WTC11 (cell line): ENCODE measurements around the gene SLC35A3. TPM values are rescaled to one million over a fixed set of nuclear protein-coding genes. Genes with fewer than 3 reads are reported as not detected.
A peak's percentile ranks its signal among the peaks of the same experiment; 100 is the strongest.

Experiments
- ATAC-seq: fragments of 200-7000 bp; cut with Tn5 transposase; 2 replicates; pipeline ENCODE4 v1.10.0; 2021; ENCODE audit warnings: mild to moderate bottlenecking, moderate library complexity
- CTCF ChIA-PET: fragments of 300-600 bp; sonication (Branson Sonifier 250); formaldehyde crosslinking; loops from one replicate; lab custom pipeline; 2021; ENCODE audit warnings: antibody characterized with exemption; lab: Charles Lee
- POLR2A ChIA-PET: fragments of 350-600 bp; sonication (Branson Sonifier 250); formaldehyde crosslinking; loops from one replicate; lab custom pipeline; 2021; ENCODE audit warnings: antibody characterized with exemption; lab: Charles Lee
- DNase-seq: peaks from one replicate; pipeline ENCODE4 v3.0.0; 2021; ENCODE audit warnings: low spot score
- H3K27ac Mint-ChIP-seq: 2 replicates; pipeline ENCODE4 v1.8.0; 2021; ENCODE audit warnings: mixed read lengths
- H3K27me3 Mint-ChIP-seq: 2 replicates; pipeline ENCODE4 v1.8.0; 2021; ENCODE audit warnings: low read depth, mild to moderate bottlenecking, moderate library complexity, mixed read lengths
- H3K36me3 Mint-ChIP-seq: 2 replicates; pipeline ENCODE4 v1.8.0; 2021; ENCODE audit warnings: mixed read lengths
- H3K4me1 Mint-ChIP-seq: 2 replicates; pipeline ENCODE4 v1.8.0; 2022; ENCODE audit warnings: mixed read lengths
- H3K4me3 Mint-ChIP-seq: 2 replicates; pipeline ENCODE4 v1.8.0; 2021; ENCODE audit warnings: mild to moderate bottlenecking, moderate library complexity, mixed read lengths
- H3K9me3 Mint-ChIP-seq: 2 replicates; pipeline ENCODE4 v1.8.0; 2021; ENCODE audit warnings: mixed read lengths
- AFF4 ChIP-seq: sonication (generic); formaldehyde crosslinking; IDR thresholded peaks from 2 replicates; pipeline ENCODE4 v1.8.1; 2023; ENCODE audit warnings: mild to moderate bottlenecking, missing genetic modification reagents, borderline replicate concordance
- ATF6 ChIP-seq: sonication (generic); formaldehyde crosslinking; IDR thresholded peaks from 2 replicates; pipeline ENCODE4 v1.8.1; 2023; ENCODE audit warnings: mild to moderate bottlenecking, missing genetic modification reagents
- CREM ChIP-seq: sonication (generic); formaldehyde crosslinking; IDR thresholded peaks from 2 replicates; pipeline ENCODE4 v1.8.1; 2022; ENCODE audit warnings: mild to moderate bottlenecking, missing genetic modification reagents, moderate library complexity
- ESRRA ChIP-seq: sonication (generic); formaldehyde crosslinking; IDR thresholded peaks from 2 replicates; pipeline ENCODE4 v1.8.1; 2022; ENCODE audit warnings: mild to moderate bottlenecking, missing genetic modification reagents, borderline replicate concordance
- ETV6 ChIP-seq: sonication (generic); formaldehyde crosslinking; IDR thresholded peaks from 2 replicates; pipeline ENCODE4 v1.8.1; 2022; ENCODE audit warnings: mild to moderate bottlenecking, missing genetic modification reagents
- FOXP1 ChIP-seq: sonication (generic); formaldehyde crosslinking; IDR thresholded peaks from 2 replicates; pipeline ENCODE4 v1.8.0; 2022; ENCODE audit warnings: missing genetic modification reagents, mild to moderate bottlenecking, moderate library complexity, borderline replicate concordance
- FOXP4 ChIP-seq: sonication (generic); formaldehyde crosslinking; IDR thresholded peaks from 2 replicates; pipeline ENCODE4 v1.8.0; 2022; ENCODE audit warnings: mild to moderate bottlenecking, missing genetic modification reagents
- GRHL2 ChIP-seq: fragments of 250-450 bp; sonication (Bioruptor Pico); IDR thresholded peaks from 2 replicates; pipeline ENCODE4 v1.8.0; 2022; ENCODE audit warnings: mild to moderate bottlenecking, moderate library complexity; ENCODE audit not compliant: insufficient replicate concordance, severe bottlenecking
- IRF1 ChIP-seq: sonication (generic); formaldehyde crosslinking; IDR thresholded peaks from 2 replicates; pipeline ENCODE4 v1.8.0; 2023; ENCODE audit warnings: missing genetic modification reagents
- JAZF1 ChIP-seq: fragments of 250-450 bp; sonication (Bioruptor Pico); IDR thresholded peaks from 2 replicates; pipeline ENCODE4 v1.9.0; 2021; ENCODE audit warnings: moderate library complexity, mild to moderate bottlenecking, inconsistent platforms
- JUN ChIP-seq: sonication (generic); formaldehyde crosslinking; IDR thresholded peaks from 2 replicates; pipeline ENCODE4 v1.8.0; 2023; ENCODE audit warnings: mild to moderate bottlenecking, missing genetic modification reagents
- NFE2L1 ChIP-seq: sonication (generic); formaldehyde crosslinking; IDR thresholded peaks from 2 replicates; pipeline ENCODE4 v1.8.1; 2023; ENCODE audit warnings: missing genetic modification reagents
- TCF7 ChIP-seq: sonication (generic); formaldehyde crosslinking; IDR thresholded peaks from 2 replicates; pipeline ENCODE4 v1.8.0; 2022; ENCODE audit warnings: mild to moderate bottlenecking, low read depth, missing genetic modification reagents, moderate library complexity
- TEAD1 ChIP-seq: sonication (generic); formaldehyde crosslinking; IDR thresholded peaks from 2 replicates; pipeline ENCODE4 v1.8.0; 2022; ENCODE audit warnings: mild to moderate bottlenecking, missing genetic modification reagents
- TP53 ChIP-seq: sonication (generic); formaldehyde crosslinking; IDR thresholded peaks from 2 replicates; pipeline ENCODE4 v1.8.1; 2023; ENCODE audit warnings: mild to moderate bottlenecking, missing genetic modification reagents
- USF2 ChIP-seq: sonication (generic); formaldehyde crosslinking; IDR thresholded peaks from 2 replicates; pipeline ENCODE4 v1.8.1; 2023; ENCODE audit warnings: mild to moderate bottlenecking, missing genetic modification reagents, moderate library complexity
- ZNF671 ChIP-seq: fragments of 250-450 bp; sonication (Bioruptor Pico); IDR thresholded peaks from 2 replicates; pipeline ENCODE4 v1.8.0; 2021; ENCODE audit warnings: mild to moderate bottlenecking
- total RNA-seq: library from RNA; stranded (reverse); gene quantifications from 3 replicates; pipeline ENCODE4 v1.2.3, GENCODE V29; 2021
- TF ChIP-seq, protein P1 (sequence below): fragments of 250-450 bp; sonication (Bioruptor Pico); IDR thresholded peaks from 2 replicates; pipeline ENCODE4 v1.9.0; 2021; ENCODE audit warnings: mild to moderate bottlenecking
- TF ChIP-seq, protein P2 (sequence below): fragments of 250-450 bp; sonication (Bioruptor Pico); IDR thresholded peaks from 2 replicates; pipeline ENCODE4 v1.9.0; 2021; ENCODE audit warnings: mild to moderate bottlenecking, borderline replicate concordance
- TF ChIP-seq, protein P3 (sequence below): sonication (generic); formaldehyde crosslinking; IDR thresholded peaks from 2 replicates; pipeline ENCODE4 v1.8.1; 2022; ENCODE audit warnings: mild to moderate bottlenecking, moderate library complexity, missing genetic modification reagents

The SLC35A3 gene
- total RNA-seq, 1 experiment from 2014 or later = 14.5 TPM

DNA sequence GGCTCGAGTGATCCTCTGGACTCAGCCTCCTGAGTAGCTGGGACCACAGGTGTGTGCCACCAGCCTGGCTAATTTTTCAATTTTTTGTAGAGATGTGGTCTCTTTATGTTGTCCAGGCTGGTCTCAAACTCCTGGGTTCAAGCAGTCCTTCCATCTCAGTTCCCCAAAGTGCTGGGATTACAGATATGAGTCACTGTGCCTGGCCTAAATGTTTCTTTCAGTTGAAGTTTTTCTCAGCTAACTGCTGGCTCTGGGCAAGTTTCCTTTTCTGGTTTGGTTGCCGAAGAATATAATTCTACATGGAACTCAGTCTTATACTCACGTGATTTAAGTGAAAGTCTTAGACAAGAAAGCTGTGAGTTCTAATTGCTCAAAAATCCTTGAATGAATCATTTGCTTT is 106.0 kb downstream of the SLC35A3 start:
- H3K27me3 Mint-ChIP-seq = no peaks in the 10 kb centered on the region
- H3K9me3 Mint-ChIP-seq = no peaks in the 10 kb centered on the region
- POLR2A ChIA-PET = no interaction called here
- TF ChIP-seq FOXP1 (CRISPR knock-in tag) (no peak), NFE2L1 (no peak)
- TF ChIP-seq, protein P1, sequence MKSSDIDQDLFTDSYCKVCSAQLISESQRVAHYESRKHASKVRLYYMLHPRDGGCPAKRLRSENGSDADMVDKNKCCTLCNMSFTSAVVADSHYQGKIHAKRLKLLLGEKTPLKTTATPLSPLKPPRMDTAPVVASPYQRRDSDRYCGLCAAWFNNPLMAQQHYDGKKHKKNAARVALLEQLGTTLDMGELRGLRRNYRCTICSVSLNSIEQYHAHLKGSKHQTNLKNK (CRISPR knock-in tag) = no peak
- no peak for ATAC-seq
- peaks cover 50% of the 10 kb centered on the region for H3K36me3 Mint-ChIP-seq
- peaks cover 12% of the 10 kb centered on the region for H3K4me1 Mint-ChIP-seq
- DNase-seq = no peak
- H3K27ac Mint-ChIP-seq = peak overlapping the region; percentile 71
- CTCF ChIA-PET = no interaction called here
- H3K4me3 Mint-ChIP-seq = no peak overlapping the region

GRCh38 chr1:100076319-100076718 is 106.5 kb downstream of the SLC35A3 start:
- Mint-ChIP-seq H3K4me3 (no peak overlapping the region), H3K27ac (no peak overlapping the region), H3K27me3 (no peaks in the 10 kb centered on the region), H3K4me1 (peaks cover 12% of the 10 kb centered on the region), H3K36me3 (peaks cover 53% of the 10 kb centered on the region), H3K9me3 (no peaks in the 10 kb centered on the region)
- ChIA-PET CTCF (no interaction called here), POLR2A (no interaction called here)
- TF ChIP-seq NFE2L1 = no peak
- no peak for TF ChIP-seq JAZF1 (CRISPR knock-in tag)
- no peak for TF ChIP-seq ATF6 (CRISPR knock-in tag)
- TF ChIP-seq CREM (CRISPR knock-in tag) = no peak
- TF ChIP-seq, protein P2, sequence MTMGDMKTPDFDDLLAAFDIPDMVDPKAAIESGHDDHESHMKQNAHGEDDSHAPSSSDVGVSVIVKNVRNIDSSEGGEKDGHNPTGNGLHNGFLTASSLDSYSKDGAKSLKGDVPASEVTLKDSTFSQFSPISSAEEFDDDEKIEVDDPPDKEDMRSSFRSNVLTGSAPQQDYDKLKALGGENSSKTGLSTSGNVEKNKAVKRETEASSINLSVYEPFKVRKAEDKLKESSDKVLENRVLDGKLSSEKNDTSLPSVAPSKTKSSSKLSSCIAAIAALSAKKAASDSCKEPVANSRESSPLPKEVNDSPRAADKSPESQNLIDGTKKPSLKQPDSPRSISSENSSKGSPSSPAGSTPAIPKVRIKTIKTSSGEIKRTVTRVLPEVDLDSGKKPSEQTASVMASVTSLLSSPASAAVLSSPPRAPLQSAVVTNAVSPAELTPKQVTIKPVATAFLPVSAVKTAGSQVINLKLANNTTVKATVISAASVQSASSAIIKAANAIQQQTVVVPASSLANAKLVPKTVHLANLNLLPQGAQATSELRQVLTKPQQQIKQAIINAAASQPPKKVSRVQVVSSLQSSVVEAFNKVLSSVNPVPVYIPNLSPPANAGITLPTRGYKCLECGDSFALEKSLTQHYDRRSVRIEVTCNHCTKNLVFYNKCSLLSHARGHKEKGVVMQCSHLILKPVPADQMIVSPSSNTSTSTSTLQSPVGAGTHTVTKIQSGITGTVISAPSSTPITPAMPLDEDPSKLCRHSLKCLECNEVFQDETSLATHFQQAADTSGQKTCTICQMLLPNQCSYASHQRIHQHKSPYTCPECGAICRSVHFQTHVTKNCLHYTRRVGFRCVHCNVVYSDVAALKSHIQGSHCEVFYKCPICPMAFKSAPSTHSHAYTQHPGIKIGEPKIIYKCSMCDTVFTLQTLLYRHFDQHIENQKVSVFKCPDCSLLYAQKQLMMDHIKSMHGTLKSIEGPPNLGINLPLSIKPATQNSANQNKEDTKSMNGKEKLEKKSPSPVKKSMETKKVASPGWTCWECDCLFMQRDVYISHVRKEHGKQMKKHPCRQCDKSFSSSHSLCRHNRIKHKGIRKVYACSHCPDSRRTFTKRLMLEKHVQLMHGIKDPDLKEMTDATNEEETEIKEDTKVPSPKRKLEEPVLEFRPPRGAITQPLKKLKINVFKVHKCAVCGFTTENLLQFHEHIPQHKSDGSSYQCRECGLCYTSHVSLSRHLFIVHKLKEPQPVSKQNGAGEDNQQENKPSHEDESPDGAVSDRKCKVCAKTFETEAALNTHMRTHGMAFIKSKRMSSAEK (CRISPR knock-in tag) = no peak
- no peak for TF ChIP-seq GRHL2 (CRISPR knock-in tag)
- no peak for TF ChIP-seq ZNF671 (CRISPR knock-in tag)
- no peak for TF ChIP-seq TP53 (CRISPR knock-in tag)
- TF ChIP-seq JUN (CRISPR knock-in tag) = no peak
- TF ChIP-seq USF2 (CRISPR knock-in tag) = no peak
- no peak for TF ChIP-seq AFF4 (CRISPR knock-in tag)
- TF ChIP-seq FOXP4 (CRISPR knock-in tag) = no peak
- TF ChIP-seq TEAD1 = no peak
- no peak for TF ChIP-seq ESRRA (CRISPR knock-in tag)
- TF ChIP-seq, protein P3, sequence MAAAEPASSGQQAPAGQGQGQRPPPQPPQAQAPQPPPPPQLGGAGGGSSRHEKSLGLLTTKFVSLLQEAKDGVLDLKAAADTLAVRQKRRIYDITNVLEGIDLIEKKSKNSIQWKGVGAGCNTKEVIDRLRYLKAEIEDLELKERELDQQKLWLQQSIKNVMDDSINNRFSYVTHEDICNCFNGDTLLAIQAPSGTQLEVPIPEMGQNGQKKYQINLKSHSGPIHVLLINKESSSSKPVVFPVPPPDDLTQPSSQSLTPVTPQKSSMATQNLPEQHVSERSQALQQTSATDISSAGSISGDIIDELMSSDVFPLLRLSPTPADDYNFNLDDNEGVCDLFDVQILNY = no peak
- TF ChIP-seq TCF7 (CRISPR knock-in tag) = no peak
- TF ChIP-seq IRF1 (CRISPR knock-in tag) = no peak
- TF ChIP-seq ETV6 = no peak
- DNase-seq (no peak), ATAC-seq (no peak)
